ENCODE measurements around the gene TBL2.

DNA sequence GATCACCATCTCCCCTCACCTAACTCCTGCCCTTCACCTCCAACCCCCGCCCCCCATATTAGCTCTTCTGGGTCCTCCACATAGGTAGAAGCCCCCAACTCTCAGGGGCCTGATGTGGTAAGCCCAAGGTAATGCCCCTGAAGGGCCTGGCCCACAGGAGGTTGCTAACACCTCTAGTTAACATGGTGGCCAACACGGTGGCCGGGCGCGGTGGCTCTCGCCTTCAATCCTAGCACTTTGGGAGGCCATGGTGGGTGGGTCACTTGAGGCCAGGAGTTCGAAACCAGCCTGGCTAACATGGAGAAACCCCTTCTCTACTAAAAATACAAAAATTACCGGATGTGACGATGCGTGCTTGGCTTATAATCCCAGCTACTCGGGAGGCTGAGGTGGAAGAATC, 46.9 kb upstream of the TBL2 start:
- TF ChIP-seq, protein P1, sequence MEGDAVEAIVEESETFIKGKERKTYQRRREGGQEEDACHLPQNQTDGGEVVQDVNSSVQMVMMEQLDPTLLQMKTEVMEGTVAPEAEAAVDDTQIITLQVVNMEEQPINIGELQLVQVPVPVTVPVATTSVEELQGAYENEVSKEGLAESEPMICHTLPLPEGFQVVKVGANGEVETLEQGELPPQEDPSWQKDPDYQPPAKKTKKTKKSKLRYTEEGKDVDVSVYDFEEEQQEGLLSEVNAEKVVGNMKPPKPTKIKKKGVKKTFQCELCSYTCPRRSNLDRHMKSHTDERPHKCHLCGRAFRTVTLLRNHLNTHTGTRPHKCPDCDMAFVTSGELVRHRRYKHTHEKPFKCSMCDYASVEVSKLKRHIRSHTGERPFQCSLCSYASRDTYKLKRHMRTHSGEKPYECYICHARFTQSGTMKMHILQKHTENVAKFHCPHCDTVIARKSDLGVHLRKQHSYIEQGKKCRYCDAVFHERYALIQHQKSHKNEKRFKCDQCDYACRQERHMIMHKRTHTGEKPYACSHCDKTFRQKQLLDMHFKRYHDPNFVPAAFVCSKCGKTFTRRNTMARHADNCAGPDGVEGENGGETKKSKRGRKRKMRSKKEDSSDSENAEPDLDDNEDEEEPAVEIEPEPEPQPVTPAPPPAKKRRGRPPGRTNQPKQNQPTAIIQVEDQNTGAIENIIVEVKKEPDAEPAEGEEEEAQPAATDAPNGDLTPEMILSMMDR (IDR thresholded peaks at IDR 0.05): no peak
- TF ChIP-seq POLR2A (IDR thresholded peaks at IDR 0.05; ENCODE audit: low read depth) (no peak), EP300 (IDR thresholded peaks at IDR 0.05) (no peak)
